Spleen (tissue), 7 donors: ENCODE results near the gene PDE4D.

Experiments used
- CTCF ChIP-seq, 11 experiments: fragments of 200-600 bp in 7 of 11; fragments of 450-650 bp in 4 of 11; sonication (generic) in 4 of 11; IDR thresholded peaks in 8 of 11; conservative IDR thresholded peaks in 3 of 11; 1 replicate in 7 of 11; 2 replicates in 4 of 11; pipeline versions ENCODE4 v1.4.0 to v1.8.0; 2016 to 2021; ENCODE audit warnings: antibody characterized with exemption in 11 of 11, inconsistent platforms in 4 of 11, mild to moderate bottlenecking in 1 of 11
- POLR2AphosphoS5 ChIP-seq, 3 donors: sonication (generic); formaldehyde crosslinking; IDR thresholded peaks; one replicate each; pipeline ENCODE4 v1.5.1; 2017; ENCODE audit warnings: antibody characterized with exemption in 3 of 3
- donor health status: DM: no; HTN: no; CAD: no; lungs with moderate emphysema.
- donor health status: DM: no; HTN: no; CAD: no.
- donor health status: DM: no; HTN: no; CAD: no.

- TF ChIP-seq CTCF (IDR thresholded peaks at IDR 0.05 in 8 of 11, conservative IDR thresholded peaks at IDR 0.05 in 3 of 11) (no peak), POLR2AphosphoS5 (IDR thresholded peaks at IDR 0.05) (no peak)
These were observed 973.7 kb downstream of the PDE4D start for GRCh38 chr5:58919833-58920232.
